Activated CD4-positive, alpha-beta T cell treated with anti-CD3 and anti-CD28 coated beads, Interleukin-2, amount 10 ng/mL, durations not matched to agents 7 days and 5 days (primary cell): ENCODE measurements around the gene INF2. TPM values are rescaled to one million over a fixed set of nuclear protein-coding genes. Genes with fewer than 3 reads are reported as not detected.

Source experiments
- CTCF ChIA-PET: fragments of 350-600 bp; sonication (Branson Sonifier 250); formaldehyde crosslinking; loops from one replicate; lab custom pipeline; 2021; ENCODE audit warnings: antibody characterized with exemption; lab: Charles Lee
- POLR2A ChIA-PET: fragments of 350-600 bp; sonication (Branson Sonifier 250); formaldehyde crosslinking; loops from one replicate; lab custom pipeline; 2021; ENCODE audit warnings: antibody characterized with exemption; lab: Charles Lee
- DNase-seq: peaks from one replicate; pipeline ENCODE4 v3.0.0-alpha.2; 2020
- H3K27ac Mint-ChIP-seq: one replicate; pipeline ENCODE4 v1.8.0; 2021; ENCODE audit warnings: mild to moderate bottlenecking, moderate library complexity, mixed read lengths
- H3K27me3 Mint-ChIP-seq: one replicate; pipeline ENCODE4 v1.8.0; 2021; ENCODE audit warnings: mixed read lengths
- H3K36me3 Mint-ChIP-seq: one replicate; pipeline ENCODE4 v1.8.0; 2021; ENCODE audit warnings: low read depth, mixed read lengths
- H3K4me1 Mint-ChIP-seq: one replicate; pipeline ENCODE4 v1.8.0; 2021; ENCODE audit warnings: mixed read lengths
- H3K4me3 Mint-ChIP-seq: one replicate; pipeline ENCODE4 v1.8.0; 2021; ENCODE audit warnings: mild to moderate bottlenecking, moderate library complexity, mixed read lengths
- H3K9me3 Mint-ChIP-seq: one replicate; pipeline ENCODE4 v1.8.0; 2021; ENCODE audit warnings: mixed read lengths
- microRNA-seq: library from miRNA; unstranded; fragments of <30 nt; microRNA quantifications from one replicate; pipeline ENCODE4 v1.2.0, GENCODE V29; 2021; ENCODE audit warnings: borderline microRNAs expressed, borderline replicate concordance
- total RNA-seq, 2 experiments: library from RNA; stranded (reverse); gene quantifications; one replicate each; pipeline ENCODE4 v1.2.3, GENCODE V29; 2021

Gene INF2
- total RNA-seq, 2 experiments from 2014 or later: 163 to 171 TPM

DNA sequence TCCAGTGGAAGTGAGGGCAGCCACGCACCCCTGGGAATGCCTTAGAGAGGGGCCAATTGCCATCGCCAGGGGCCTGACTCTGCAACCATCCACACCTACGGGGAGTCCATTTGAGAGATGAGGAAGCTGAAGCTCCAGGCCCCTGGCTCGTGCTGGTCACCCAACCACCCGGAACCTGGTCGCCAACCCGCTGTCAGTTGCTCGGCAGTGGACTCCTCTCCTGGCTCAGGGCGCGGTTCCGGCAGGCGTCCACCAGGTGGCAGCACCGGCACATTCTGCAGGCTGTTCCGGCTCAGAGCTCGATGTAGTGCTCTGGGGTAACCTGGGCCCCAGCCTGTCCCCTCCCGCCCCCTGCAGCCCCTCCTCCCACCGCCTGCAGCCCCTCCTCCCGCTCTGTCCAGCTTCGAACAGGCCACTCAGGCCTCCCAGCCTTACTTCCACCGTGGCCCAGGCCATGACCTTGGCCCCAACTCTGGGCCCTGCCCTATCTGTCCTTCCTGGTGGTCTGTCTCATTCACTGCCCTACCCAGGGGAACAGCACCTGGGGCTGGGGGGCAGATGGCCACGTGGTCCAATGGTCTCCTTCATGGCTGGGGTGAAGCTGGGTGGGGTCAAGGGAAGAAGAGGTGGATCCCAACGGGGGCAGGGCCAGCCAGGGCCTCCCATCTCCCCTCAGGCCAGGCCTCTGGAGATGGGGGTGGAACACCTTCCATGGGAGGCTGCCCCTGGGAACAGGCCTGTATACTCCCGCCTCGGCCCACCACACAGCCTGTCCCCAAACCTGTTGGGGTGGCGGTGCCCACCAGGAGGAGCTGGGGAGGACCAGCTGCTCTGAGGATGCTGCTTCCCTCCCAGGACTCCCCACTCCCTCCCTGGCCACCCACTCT is 79.3 kb downstream of the INF2 start:
- POLR2A ChIA-PET: interaction anchor here (0.5 kb wide), 1 partner anchor 1981 kb away, joined by 5 read pairs; no protein-coding TSS in a partner anchor
- Mint-ChIP-seq H3K4me1 (peaks cover 13% of the 10 kb centered on the region), H3K9me3 (no peaks in the 10 kb centered on the region), H3K4me3 (no peak overlapping the region), H3K36me3 (peaks cover 36% of the 10 kb centered on the region), H3K27ac (no peak overlapping the region), H3K27me3 (no peaks in the 10 kb centered on the region)
- CTCF ChIA-PET: interaction anchor here (0.6 to 1.9 kb wide), 18 partner anchors 10 to 108 kb away, joined by 3 to 26 read pairs (median 4); partner anchors contain the start of genes SIVA1 and ZBTB42
- DNase-seq: peak; percentile 92

- Mint-ChIP-seq H3K27me3 (no peaks in the 10 kb centered on the region), H3K4me1 (peaks cover 13% of the 10 kb centered on the region), H3K27ac (peak overlapping the region; percentile 50), H3K4me3 (no peak overlapping the region), H3K36me3 (peaks cover 36% of the 10 kb centered on the region), H3K9me3 (no peaks in the 10 kb centered on the region)
- no peak for DNase-seq
- ChIA-PET CTCF (interaction anchor here (0.7 to 1.9 kb wide), 13 partner anchors 11 to 107 kb away, joined by 3 to 26 read pairs (median 7); partner anchors contain the start of genes SIVA1 and ZBTB42), POLR2A (no interaction called here)
These were observed 80.1 kb downstream of the INF2 start for GRCh38 chr14:104769324-104770071.

DNA sequence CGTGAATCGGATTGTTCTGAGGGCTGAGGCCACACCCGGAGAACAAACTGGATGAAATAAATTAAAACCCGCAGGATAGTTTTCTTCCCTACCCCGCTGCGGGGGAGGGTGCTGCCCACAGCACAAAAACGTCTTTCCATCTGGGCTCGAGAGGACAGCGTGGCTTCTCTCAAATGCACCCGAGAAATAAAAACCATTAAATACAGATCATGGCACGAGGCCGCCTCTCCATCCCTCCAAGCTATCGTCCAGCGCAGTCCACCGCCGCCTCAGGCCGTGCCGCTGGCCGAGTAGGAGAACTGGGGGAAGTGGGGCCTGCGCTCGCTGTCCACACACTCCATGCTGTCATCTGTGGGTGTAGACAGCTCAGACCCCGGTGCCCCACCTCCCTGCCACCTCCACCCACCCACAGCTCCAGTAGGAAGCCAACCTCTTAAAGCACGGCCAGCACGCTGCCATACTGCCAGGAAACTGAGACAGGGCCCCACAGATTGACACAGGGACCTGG is 80.7 kb downstream of the INF2 start:
- no peaks in the 10 kb centered on the region for H3K9me3 Mint-ChIP-seq
- no peak for DNase-seq
- H3K4me1 Mint-ChIP-seq: peaks cover 13% of the 10 kb centered on the region
- no peak overlapping the region for H3K27ac Mint-ChIP-seq
- no peaks in the 10 kb centered on the region for H3K27me3 Mint-ChIP-seq
- H3K4me3 Mint-ChIP-seq: no peak overlapping the region
- peaks cover 36% of the 10 kb centered on the region for H3K36me3 Mint-ChIP-seq
- POLR2A ChIA-PET: no interaction called here
- CTCF ChIA-PET: interaction anchor here (0.7 to 3.1 kb wide), 8 partner anchors 9 to 56 kb away, joined by 3 to 13 read pairs (median 4); partner anchors contain the start of gene SIVA1

GRCh38 chr14:104770851-104771272 is 81.4 kb downstream of the INF2 start:
- H3K4me1 Mint-ChIP-seq: peaks cover 13% of the 10 kb centered on the region

GRCh38 chr14:104771374-104771773 is 82.0 kb downstream of the INF2 start:
- POLR2A ChIA-PET: no interaction called here
- Mint-ChIP-seq H3K9me3 (no peaks in the 10 kb centered on the region), H3K27me3 (no peaks in the 10 kb centered on the region), H3K27ac (no peak overlapping the region), H3K36me3 (peaks cover 39% of the 10 kb centered on the region), H3K4me1 (peaks cover 13% of the 10 kb centered on the region), H3K4me3 (no peak overlapping the region)
- CTCF ChIA-PET: interaction anchor here (0.8 to 3.1 kb wide), 6 partner anchors 8 to 55 kb away, joined by 3 to 13 read pairs (median 4); partner anchors contain the start of gene SIVA1
- DNase-seq: no peak

More at GRCh38 chr14:104770851-104771272, 81.4 kb downstream of the INF2 start:
- ChIA-PET POLR2A (no interaction called here), CTCF (interaction anchor here (1.2 to 3.1 kb wide), 6 partner anchors 9 to 55 kb away, joined by 3 to 13 read pairs (median 4); partner anchors contain the start of gene SIVA1)
- Mint-ChIP-seq H3K36me3 (peaks cover 36% of the 10 kb centered on the region), H3K27me3 (no peaks in the 10 kb centered on the region), H3K4me3 (no peak overlapping the region), H3K9me3 (no peaks in the 10 kb centered on the region), H3K27ac (no peak overlapping the region)
- no peak for DNase-seq

Small RNA genes within 50 kb of the gene (microRNA-seq; reads per million reads assigned to microRNA genes)
- gene MIR4710: not detected

Other genes starting within 250 kb of the INF2 start
- gene C14orf180, start 109.9 kb upstream of the INF2 start, total RNA-seq: not detected
- gene TMEM179, start 84.8 kb upstream of the INF2 start, total RNA-seq: not detected
- gene ADSS1, start 34.6 kb downstream of the INF2 start, total RNA-seq: 1 to 10 TPM in 1 of 2 experiments, under 1 TPM in 1; 0.81 to 1.2 TPM
- 100 to 1,000 TPM in 1 of 2 experiments, 10 to 100 TPM in 1; 84.7 to 135 TPM for gene SIVA1, start 63.5 kb downstream of the INF2 start, total RNA-seq
- gene AKT1, start 106.1 kb downstream of the INF2 start, total RNA-seq: 100 to 1,000 TPM; 159 to 166 TPM
- gene ZBTB42, start 111.5 kb downstream of the INF2 start, total RNA-seq: 1 to 10 TPM; 4.5 to 5.8 TPM
- gene CEP170B, start 175.7 kb downstream of the INF2 start, total RNA-seq: 1 to 10 TPM; 3.0 TPM
- not detected for gene PLD4, start 235.3 kb downstream of the INF2 start, total RNA-seq